RWPE2 (cell line): ENCODE measurements around the gene SLC39A13.

Source experiments
- ATAC-seq: fragments of 200-7000 bp; cut with Tn5 transposase; 3 replicates; pipeline ENCODE4 v1.9.1; 2021; ENCODE audit warnings: low read depth
- DNase-seq: peaks from one replicate; pipeline ENCODE4 v3.0.0-alpha.2; 2020; ENCODE audit warnings: low spot score
- H3K27ac ChIP-seq: fragments of 450-650 bp; 2 replicates; pipeline ENCODE4 v1.5.1; 2017; ENCODE audit warnings: mild to moderate bottlenecking; ENCODE audit not compliant: poor library complexity, severe bottlenecking
- H3K27me3 ChIP-seq: fragments of 250-450 bp; sonication (Bioruptor Pico); 2 replicates; pipeline ENCODE4 v1.5.1; 2021; ENCODE audit warnings: mild to moderate bottlenecking, moderate library complexity; ENCODE audit not compliant: insufficient read depth, poor library complexity, severe bottlenecking
- H3K36me3 ChIP-seq: fragments of 250-450 bp; sonication (Bioruptor Pico); 2 replicates; pipeline ENCODE4 v1.5.1; 2020; ENCODE audit warnings: low read depth, mild to moderate bottlenecking, moderate library complexity
- H3K4me1 ChIP-seq: fragments of 250-450 bp; sonication (Bioruptor Pico); 2 replicates; pipeline ENCODE4 v1.5.1; 2021; ENCODE audit warnings: mild to moderate bottlenecking, moderate library complexity; ENCODE audit not compliant: insufficient read depth, poor library complexity, severe bottlenecking
- H3K4me3 ChIP-seq: fragments of 250-450 bp; sonication (Bioruptor Pico); 2 replicates; pipeline ENCODE4 v1.5.1; 2021; ENCODE audit warnings: mild to moderate bottlenecking, moderate library complexity; ENCODE audit not compliant: severe bottlenecking
- H3K9me3 ChIP-seq: fragments of 250-450 bp; sonication (Bioruptor Pico); 2 replicates; pipeline ENCODE4 v1.5.1; 2021; ENCODE audit warnings: mild to moderate bottlenecking, moderate library complexity; ENCODE audit not compliant: severe bottlenecking
- TF ChIP-seq, protein P1 (sequence below): fragments of 450-650 bp; IDR thresholded peaks from one replicate; pipeline ENCODE4 v1.5.1; 2017; ENCODE audit warnings: mild to moderate bottlenecking, moderate library complexity; ENCODE audit not compliant: poor library complexity, severe bottlenecking

The SLC39A13 gene

DNA sequence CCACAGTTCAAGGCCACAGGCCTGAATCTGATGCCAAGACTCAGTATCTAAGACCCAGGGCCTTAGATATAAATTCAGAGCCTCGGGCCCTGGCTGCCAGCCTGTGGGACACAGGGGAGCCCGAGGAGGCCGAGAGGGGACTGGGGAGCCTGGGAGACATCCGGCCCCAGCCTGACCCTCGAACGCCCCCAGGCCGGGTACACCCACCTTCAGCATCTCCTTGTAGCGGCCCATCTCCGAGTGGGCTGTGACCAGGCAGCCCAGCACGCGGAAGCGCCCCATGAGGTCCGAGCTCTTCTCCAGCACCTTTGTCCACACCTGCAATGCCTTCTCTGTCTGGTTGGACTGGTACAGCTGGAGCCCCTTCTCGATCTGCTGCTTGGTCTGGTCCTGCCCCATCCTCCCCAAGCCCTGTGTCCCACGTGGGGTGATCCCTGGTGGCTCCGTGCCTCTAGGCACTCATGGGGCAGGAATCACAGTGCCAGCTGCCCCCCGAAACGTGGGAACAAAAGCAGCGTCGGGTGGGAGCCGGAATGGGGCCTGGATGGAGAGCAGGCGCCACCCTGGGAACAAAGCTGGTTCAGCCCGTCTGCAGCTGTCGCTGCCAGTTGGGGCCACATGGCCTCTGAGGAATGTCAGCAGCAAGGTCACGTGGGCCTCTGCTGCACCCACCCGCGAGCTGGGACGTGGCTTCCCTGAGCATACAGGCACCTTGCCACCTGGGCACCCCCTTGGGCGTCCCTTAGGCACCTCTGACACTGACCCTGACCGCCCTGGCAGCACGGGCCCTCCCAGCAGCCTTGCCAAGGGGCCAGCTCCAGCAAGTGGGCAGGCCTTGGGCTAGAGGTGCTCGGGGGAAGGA is 40.4 kb downstream of the SLC39A13 start, which contains the start of gene RAPSN:
RAPSN (minus strand) TSS at position 571 of the 862 bp plus-strand sequence; CDS start at position 399, 172 bp downstream.
- Histone ChIP-seq H3K4me3 (no peak within 1 kb of the TSS), H3K27me3 (no peaks in the 10 kb centered on the region), H3K36me3 (no peaks in the 10 kb centered on the region), H3K4me1 (no peaks in the 10 kb centered on the region), H3K27ac (no peak within 1 kb of the TSS), H3K9me3 (no peaks in the 10 kb centered on the region)
- ATAC-seq (no peak), DNase-seq (no peak)
- TF ChIP-seq, protein P1, sequence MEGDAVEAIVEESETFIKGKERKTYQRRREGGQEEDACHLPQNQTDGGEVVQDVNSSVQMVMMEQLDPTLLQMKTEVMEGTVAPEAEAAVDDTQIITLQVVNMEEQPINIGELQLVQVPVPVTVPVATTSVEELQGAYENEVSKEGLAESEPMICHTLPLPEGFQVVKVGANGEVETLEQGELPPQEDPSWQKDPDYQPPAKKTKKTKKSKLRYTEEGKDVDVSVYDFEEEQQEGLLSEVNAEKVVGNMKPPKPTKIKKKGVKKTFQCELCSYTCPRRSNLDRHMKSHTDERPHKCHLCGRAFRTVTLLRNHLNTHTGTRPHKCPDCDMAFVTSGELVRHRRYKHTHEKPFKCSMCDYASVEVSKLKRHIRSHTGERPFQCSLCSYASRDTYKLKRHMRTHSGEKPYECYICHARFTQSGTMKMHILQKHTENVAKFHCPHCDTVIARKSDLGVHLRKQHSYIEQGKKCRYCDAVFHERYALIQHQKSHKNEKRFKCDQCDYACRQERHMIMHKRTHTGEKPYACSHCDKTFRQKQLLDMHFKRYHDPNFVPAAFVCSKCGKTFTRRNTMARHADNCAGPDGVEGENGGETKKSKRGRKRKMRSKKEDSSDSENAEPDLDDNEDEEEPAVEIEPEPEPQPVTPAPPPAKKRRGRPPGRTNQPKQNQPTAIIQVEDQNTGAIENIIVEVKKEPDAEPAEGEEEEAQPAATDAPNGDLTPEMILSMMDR: no peak

DNA sequence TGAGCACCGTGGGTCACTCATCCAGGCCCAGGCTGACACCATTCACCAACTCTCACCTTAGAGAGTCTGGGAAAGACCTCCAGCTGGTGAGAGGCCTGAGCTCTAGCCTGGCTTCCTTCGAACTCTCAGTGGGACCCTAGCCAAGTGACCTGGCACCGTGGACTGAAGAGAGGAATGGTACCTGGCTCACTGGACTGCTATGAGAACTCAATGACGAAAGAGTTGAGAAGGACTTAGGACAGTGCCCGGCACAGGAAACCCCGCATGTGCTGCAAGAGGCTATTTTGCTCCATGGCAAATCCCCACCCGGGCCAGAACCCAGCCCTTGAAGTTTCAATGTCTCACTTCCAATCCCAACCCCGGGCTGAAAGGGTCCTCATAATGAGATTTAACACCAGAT is 41.2 kb downstream of the SLC39A13 start:
- no peaks in the 10 kb centered on the region for H3K36me3 ChIP-seq
- H3K4me1 ChIP-seq: no peaks in the 10 kb centered on the region
- DNase-seq (no peak), ATAC-seq (0 out of 3 replicates have a peak, but pooled peaks have one; percentile 6)
- no peaks in the 10 kb centered on the region for H3K9me3 ChIP-seq
- H3K27me3 ChIP-seq: no peaks in the 10 kb centered on the region
- TF ChIP-seq, protein P1: no peak
- H3K4me3 ChIP-seq: no peak overlapping the region
- H3K27ac ChIP-seq: no peak overlapping the region

DNA sequence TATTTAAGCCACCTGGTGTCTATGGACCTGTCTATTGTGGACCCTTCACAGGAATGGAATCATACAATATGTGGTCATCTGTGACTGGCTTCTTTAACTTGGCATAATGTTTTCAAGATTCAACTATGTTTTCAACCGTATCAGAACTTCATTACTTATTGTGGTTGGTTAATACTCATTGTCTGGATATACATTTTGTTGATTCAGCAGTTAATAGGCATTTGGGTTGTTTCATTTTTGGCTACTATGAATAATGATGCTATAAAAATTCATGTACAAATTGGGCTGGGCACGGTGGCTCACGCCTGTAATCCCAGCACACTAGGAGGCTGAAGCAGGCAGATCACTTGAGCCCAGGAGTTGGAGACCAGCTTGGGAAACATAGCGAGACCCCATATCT is 43.0 kb downstream of the SLC39A13 start:
- Histone ChIP-seq H3K4me1 (no peaks in the 10 kb centered on the region), H3K27ac (no peak overlapping the region), H3K27me3 (no peaks in the 10 kb centered on the region), H3K4me3 (no peak overlapping the region), H3K9me3 (no peaks in the 10 kb centered on the region), H3K36me3 (no peaks in the 10 kb centered on the region)
- no peak for ATAC-seq
- TF ChIP-seq, protein P1: no peak
- no peak for DNase-seq

DNA sequence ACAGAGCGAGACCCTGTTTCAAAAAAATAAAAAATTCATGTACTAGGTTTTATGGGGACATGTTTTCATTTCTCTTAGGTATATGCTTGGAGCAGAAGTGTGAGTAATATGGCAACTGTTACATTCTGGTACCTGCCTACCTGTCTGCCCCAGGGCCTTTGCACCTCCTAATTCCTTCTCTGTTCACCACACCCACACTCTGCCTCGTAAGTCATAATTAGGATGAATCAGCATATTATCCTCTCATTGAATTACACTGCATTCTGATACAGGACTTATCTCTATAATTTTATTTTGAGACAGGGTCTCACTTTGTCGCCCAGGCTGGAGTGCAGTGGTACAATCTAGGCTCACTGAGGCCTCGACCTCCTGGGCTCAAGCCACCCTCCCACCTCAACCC is 43.6 kb downstream of the SLC39A13 start:
- ATAC-seq (no peak), DNase-seq (no peak)
- Histone ChIP-seq H3K4me3 (no peak overlapping the region), H3K9me3 (no peaks in the 10 kb centered on the region), H3K27ac (no peak overlapping the region), H3K4me1 (no peaks in the 10 kb centered on the region), H3K36me3 (no peaks in the 10 kb centered on the region), H3K27me3 (no peaks in the 10 kb centered on the region)
- TF ChIP-seq, protein P1: no peak

DNA sequence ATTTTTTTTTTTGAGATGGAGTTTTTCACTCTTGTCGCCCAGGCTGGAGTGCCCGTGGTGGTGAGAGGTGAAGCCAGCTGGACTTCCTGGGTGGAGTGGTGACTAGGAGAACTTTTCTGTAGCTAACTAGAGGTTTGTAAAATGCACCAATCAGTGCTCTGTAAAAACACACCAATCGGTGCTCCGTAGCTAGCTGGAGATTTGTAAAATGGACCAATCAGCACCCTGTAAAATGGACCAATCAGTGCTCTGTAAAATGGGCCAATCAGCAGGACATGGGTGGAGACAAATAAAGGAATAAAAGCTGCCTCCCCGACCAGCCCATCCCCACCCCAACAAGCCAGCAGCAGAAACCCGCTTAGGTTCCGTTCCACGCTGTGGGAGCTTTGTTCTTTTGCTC is 45.0 kb downstream of the SLC39A13 start:
- no peak overlapping the region for H3K4me3 ChIP-seq
- no peaks in the 10 kb centered on the region for H3K9me3 ChIP-seq
- no peaks in the 10 kb centered on the region for H3K36me3 ChIP-seq
- DNase-seq (no peak), ATAC-seq (no peak)
- H3K27ac ChIP-seq: no peak overlapping the region
- no peaks in the 10 kb centered on the region for H3K4me1 ChIP-seq
- TF ChIP-seq, protein P1: no peak
- H3K27me3 ChIP-seq: no peaks in the 10 kb centered on the region
